Brain pericyte (primary cell): ENCODE measurements around the gene GNPDA2.
A peak's percentile ranks its signal among the peaks of the same experiment; 100 is the strongest.

Experiments
- DNase-seq: peaks from one replicate; pipeline ENCODE4 v3.0.0-alpha.2; 2012; ENCODE audit warnings: low read depth, low spot score

The GNPDA2 gene

GRCh38 chr4:44679060-44679459 is 47.3 kb downstream of the GNPDA2 start:
- DNase-seq: no peak

DNA sequence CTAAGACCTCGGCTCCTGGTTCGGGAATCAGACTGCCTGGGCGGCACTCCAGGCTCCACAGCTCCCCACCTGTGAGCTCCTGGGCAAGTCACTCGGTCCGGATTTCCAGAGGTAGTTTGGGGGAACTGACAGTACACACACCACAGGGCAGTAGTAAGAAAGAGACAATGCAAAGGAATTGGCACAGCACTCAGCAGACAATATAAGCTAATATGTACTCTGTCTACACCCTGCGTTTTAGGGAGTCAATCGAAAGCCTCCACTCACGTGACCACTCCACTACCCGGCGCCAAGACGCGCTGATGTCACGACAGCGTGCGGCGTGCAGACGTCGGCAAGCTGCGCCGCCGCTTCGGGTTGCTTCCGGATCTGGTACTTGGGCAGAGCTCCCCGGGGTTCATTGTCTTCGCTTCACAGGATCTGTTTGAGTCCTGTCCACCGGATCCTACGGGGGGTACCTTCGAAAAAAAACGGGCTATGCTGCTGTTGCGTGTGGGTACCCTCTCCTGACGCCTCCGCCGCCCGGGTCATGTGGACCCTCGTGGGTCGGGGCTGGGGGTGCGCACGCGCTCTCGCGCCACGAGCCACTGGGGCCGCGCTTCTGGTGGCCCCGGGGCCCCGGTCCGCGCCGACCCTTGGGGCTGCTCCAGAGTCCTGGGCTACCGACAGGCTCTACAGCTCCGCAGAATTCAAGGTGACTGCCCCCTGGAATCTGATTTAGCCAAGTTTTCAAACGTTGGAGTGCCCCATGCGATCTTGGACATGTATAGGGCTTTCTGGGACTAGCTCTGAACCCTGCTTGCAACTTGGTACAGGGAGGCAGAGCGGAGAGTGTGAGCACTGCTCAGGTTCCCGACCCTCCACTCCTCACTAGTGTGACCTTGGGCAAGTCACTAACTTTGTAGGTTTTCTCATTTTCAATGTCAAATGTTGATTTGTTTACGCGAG is 48.0 kb downstream of the GNPDA2 start, which contains the start of gene GUF1:
GUF1 (plus strand) TSS at position 327 of the 948 bp plus-strand sequence; CDS start at position 530, 203 bp downstream.
- peak; percentile 75 for DNase-seq

- no peak for DNase-seq
Measured at GRCh38 chr4:44675366-44675765, 51.0 kb downstream of the GNPDA2 start.

GRCh38 chr4:44674471-44674870 is 51.9 kb downstream of the GNPDA2 start:
- DNase-seq: no peak

DNA sequence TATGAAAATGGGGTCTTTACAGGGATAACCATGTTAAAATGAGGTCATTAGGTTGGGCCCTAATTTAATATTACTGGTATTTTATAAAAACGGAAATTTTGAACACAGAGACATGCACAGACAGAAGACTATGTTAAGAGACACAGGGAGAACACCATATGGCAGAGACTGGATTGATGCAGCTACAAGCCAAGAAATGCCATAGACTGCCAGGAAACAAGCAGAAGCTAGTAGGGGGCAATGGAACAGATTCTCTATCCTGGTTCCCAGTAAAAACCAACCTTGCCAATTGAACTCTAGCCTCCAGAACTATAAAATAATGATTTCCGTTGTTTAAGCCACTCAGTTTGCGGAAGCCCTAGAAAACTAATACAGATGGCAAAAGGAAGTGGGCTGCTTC is 54.7 kb downstream of the GNPDA2 start:
- DNase-seq: no peak

DNA sequence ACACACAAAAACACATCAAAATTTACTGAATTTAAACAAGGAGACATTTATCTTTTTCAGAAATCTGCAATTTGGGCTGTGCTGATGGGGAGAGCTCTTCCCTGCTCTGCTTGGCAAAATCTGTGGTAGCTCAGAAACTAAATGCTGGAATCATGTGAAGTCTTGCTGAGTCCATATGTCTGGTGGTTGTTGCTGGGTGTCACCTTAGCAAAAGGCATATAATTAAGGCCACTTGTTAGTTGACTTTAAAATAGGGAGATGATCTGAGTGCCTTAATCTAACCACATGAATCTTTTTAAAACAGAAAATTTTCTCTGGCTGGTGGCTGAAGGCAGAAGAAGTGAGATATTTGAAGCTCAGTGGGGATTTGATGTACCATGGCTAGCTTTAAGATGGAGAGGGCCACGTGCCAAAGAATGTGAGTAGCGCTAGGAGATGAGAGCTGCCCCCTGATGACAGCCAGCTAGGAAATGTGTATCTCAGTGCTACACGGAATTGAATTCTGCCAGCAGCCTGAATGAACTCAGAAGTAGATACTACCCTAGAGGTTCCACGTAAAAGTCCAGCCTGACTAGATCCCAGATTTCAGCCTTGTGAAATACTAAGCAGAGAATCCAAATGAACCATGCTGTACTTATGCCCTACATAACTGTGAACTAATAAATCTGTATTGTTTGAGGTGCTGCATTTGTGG is 55.7 kb downstream of the GNPDA2 start:
- DNase-seq: no peak

GRCh38 chr4:44668526-44668925 is 57.8 kb downstream of the GNPDA2 start:
- no peak for DNase-seq

GRCh38 chr4:44663539-44664263 is 62.7 kb downstream of the GNPDA2 start:
- DNase-seq: no peak

GRCh38 chr4:44662623-44663005 is 63.7 kb downstream of the GNPDA2 start:
- DNase-seq: no peak

- DNase-seq: no peak
Measured at GRCh38 chr4:44661940-44662622, 64.3 kb downstream of the GNPDA2 start.

- DNase-seq: no peak
Measured at GRCh38 chr4:44660396-44660795, 66.0 kb downstream of the GNPDA2 start.

DNA sequence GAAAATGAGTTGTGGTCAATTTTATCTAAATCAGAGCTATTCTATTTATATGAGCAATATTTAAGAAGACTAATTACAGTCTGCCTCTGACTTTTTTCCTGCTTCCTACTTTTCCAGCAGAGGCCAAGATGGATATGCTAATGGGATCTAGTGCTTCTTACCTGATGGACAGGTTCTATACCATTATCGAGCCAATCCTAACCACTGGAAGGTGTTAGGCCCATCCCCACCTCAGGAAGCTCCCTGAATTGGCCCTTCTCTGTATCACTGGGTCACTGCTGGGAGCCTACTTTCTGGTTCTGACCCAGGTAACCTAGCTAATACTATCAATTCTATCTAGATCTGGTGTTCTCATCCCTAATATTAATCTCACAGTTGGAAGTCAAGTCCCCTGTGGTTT is 74.4 kb downstream of the GNPDA2 start:
- no peak for DNase-seq
